Heart left ventricle (tissue), 13 donors: ENCODE results near the gene ST3GAL5.

Source experiments
- POLR2A ChIP-seq, 2 donors: fragments of 450-650 bp; IDR thresholded peaks; one replicate each; pipeline ENCODE4 v1.6.1; 2017; ENCODE audit warnings: antibody characterized with exemption in 2 of 2, mild to moderate bottlenecking in 2 of 2, moderate library complexity in 2 of 2
- TF ChIP-seq, protein P1 (sequence below), 12 donors: fragments of 200-600 bp; sonication (generic) in 4 of 12; IDR thresholded peaks; one replicate each; pipeline versions ENCODE4 v1.5.0 to v1.8.0; 2018 to 2022; ENCODE audit warnings: antibody characterized with exemption in 12 of 12, mild to moderate bottlenecking in 5 of 12
- donor health status: ischemic (EF 13 %, LVEDD 7.1; RV severe dilation, severe dysfunction).
- donor health status: DM: no; HTN: yes; CAD: no.
- donor health status: DM: no; HTN: no; CAD: no.
- donor health status: ischemic (EF 25% LVEDD 6.9; RV normal size, moderate dysfunction).
- donor health status: ischemic (EF 25% LVEDD 5.7; RV mildly dilated, moderate dysfunction).
- donor health status: ischemic (EF 35%, LVEDD 5.7; RV mildly dilated, moderate dysfunction).
- donor health status: nonischemic (EF 11% LVEDD 7.7; RV severe dilation, severe dysfunction).
- donor health status: DM: yes; HTN: yes; CAD: no.
- donor health status: PGD.
- donor health status: ischemic (EF 29% LVEDD 5.4; RV normal size, mild dysfunction).
- donor health status: nonischemic (EF 23%, LVEDD 6.1; RV moderate dilation, normal function).

- TF ChIP-seq, protein P1, sequence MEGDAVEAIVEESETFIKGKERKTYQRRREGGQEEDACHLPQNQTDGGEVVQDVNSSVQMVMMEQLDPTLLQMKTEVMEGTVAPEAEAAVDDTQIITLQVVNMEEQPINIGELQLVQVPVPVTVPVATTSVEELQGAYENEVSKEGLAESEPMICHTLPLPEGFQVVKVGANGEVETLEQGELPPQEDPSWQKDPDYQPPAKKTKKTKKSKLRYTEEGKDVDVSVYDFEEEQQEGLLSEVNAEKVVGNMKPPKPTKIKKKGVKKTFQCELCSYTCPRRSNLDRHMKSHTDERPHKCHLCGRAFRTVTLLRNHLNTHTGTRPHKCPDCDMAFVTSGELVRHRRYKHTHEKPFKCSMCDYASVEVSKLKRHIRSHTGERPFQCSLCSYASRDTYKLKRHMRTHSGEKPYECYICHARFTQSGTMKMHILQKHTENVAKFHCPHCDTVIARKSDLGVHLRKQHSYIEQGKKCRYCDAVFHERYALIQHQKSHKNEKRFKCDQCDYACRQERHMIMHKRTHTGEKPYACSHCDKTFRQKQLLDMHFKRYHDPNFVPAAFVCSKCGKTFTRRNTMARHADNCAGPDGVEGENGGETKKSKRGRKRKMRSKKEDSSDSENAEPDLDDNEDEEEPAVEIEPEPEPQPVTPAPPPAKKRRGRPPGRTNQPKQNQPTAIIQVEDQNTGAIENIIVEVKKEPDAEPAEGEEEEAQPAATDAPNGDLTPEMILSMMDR (IDR thresholded peaks at IDR 0.05): no peak
- TF ChIP-seq POLR2A (IDR thresholded peaks at IDR 0.05): peak in 1 of 2 donors; percentile 54
Measured at GRCh38 chr2:85796341-85797262, 92.2 kb downstream of the ST3GAL5 start.
